Stimulated activated CD4-positive, alpha-beta T cell treated with anti-CD3 and anti-CD28 coated beads, TNF-alpha, amount 100 ng/mL, for 48 hours (primary cell): ENCODE data around the gene TRAF2.

Experiments
- DNase-seq, 3 donors: peaks; one replicate each; pipeline ENCODE4 v3.0.0-alpha.2; 2020; ENCODE audit warnings: low read depth in 3 of 3

TRAF2 gene

GRCh38 chr9:136937186-136938001, 51.1 kb downstream of the TRAF2 start:
- DNase-seq, result no peak

GRCh38 chr9:136939431-136939995, 53.2 kb downstream of the TRAF2 start:
- DNase-seq, result no peak

GRCh38 chr9:136939996-136940525, 53.7 kb downstream of the TRAF2 start:
- no peak for DNase-seq

GRCh38 chr9:136940526-136941230, 54.4 kb downstream of the TRAF2 start:
- DNase-seq, result no peak

- no peak for DNase-seq
These were observed 55.2 kb downstream of the TRAF2 start for GRCh38 chr9:136941231-136942111.

DNA sequence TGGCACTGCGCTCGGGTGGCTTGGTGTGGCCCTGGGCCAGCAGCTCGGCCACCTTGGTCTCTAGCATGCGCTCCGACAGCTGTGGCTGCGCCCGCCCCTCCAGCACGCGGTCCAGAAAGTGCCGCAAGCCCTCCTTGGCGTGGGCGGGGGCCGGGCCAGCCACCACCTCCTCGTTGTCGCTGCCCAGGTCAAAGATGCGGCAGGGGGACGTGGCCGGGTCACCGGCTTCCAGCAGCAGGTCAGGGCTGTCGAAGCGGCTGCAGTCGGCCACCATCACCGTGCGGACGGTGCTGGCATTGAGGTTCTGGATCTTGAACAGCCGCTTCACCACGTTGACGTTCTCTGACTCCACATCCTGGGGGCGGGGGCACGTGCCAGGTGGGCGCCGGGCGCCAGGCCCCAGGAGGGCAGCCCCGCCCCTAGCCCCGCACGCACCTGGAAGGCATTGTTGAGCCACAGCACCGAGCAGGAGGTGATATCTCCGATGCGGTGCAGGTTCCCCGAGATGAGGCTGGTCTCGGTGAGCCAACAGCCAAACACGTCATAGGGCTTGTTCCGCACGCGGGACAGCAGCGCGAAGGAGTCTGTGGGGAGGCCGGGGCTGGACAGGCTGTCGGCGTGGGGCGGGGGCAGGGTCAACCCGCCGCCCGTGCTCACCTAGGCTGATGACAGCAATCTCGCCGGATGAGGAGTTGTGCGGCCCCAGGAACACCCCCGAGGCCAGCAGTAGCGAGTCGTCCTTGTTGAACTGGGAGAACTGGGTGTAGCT, 56.0 kb downstream of the TRAF2 start:
- no peak for DNase-seq

GRCh38 chr9:136942881-136943230, 56.5 kb downstream of the TRAF2 start:
- DNase-seq, result no peak

DNA sequence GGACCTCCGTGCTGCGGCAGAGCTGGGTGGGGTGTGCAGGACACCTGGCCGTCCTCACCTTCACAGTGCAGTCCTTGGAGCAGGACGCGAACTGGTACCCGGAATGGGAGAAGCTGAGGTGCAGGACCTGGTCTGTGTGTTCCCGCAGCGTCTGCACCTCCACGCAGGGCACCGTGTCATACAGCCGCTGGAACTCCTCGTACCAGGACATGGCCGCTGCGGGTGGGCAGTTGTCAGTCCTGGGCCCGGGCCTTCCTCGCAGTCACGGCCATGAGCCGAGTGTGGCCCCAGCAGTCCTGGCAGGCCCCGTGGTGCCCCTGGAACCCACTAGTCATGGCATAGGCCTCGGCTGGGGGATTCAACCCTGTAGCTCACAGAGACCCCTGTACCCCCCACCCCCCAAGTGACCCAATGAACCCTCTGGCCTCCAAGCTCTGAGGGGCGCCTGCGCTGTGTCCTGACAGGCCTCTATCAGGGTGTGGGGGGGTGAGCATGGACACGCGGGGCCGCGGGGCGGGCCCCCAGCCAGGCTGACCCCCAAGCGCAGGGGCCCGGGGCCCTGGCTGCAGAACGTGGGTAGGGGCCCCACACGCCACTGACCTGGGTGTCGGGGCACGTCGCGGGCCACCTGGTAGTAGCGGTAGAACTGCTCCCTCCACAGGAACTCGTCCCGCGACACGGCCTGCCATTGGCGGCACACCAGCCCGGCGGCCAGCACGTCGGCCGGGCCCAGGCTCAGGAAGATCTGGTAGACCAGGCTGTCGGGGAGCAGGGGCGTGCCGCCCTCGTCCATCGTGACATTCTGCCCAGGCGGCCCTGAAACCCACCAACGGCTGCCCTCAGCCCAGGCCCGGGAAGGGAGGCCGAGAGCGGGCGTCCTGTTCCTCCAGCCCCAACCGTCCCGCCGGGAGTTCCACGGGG, 57.2 kb downstream of the TRAF2 start:
- DNase-seq, result peak in 1 of 3 donors; percentile 31

GRCh38 chr9:136944212-136944518, 57.8 kb downstream of the TRAF2 start:
- DNase-seq, result peak in 1 of 3 donors; percentile 21

DNA sequence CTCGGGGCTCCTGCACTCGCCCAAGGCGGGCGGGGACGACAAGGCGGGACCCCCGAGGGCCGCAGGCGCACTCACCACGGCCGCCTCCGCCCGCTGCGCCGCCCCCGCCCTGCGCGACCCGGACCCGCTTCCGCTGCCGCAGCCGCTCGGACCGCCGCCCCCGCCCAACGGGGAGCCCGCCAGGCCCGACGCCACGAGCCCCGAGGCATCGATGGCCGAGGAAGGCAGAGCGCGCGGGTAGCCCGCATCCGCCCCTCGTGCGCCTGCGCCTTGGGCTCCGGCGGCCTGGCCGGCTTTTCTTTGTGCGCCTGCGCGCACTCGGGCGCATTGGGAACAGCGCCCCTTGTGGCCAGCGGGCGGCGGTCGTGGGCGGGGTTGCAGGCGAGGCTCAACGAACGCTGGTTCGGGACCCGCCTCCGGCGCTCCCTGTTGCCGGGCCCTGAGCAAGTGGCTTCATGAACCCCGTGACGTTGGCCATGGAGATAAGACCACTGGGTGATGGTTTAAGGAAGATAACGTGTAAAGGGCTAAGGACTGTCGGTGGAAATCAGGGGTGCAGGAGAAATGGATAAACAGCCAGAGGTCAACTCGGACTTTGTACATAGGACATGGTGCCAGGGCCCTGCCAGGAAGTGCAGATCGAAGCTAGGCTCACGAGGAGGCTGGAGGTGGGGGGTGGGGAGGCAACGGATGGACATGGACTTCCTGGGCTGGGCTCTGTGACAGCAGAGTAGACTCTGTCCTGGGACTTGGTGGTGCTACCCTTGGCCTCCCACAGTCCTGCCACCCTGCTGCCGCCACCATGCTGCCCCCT, 58.4 kb downstream of the TRAF2 start, which contains the start of the genes C8G and FBXW5:
C8G (plus strand) TSS at position 725 of the 814 bp plus-strand sequence; CDS start at position 803, 78 bp downstream.
FBXW5 (minus strand) TSS at position 220 of the 814 bp plus-strand sequence. CDS start 655 bp downstream, outside the sequence.
- peak; percentile 89 to 92 (median 91) for DNase-seq

DNA sequence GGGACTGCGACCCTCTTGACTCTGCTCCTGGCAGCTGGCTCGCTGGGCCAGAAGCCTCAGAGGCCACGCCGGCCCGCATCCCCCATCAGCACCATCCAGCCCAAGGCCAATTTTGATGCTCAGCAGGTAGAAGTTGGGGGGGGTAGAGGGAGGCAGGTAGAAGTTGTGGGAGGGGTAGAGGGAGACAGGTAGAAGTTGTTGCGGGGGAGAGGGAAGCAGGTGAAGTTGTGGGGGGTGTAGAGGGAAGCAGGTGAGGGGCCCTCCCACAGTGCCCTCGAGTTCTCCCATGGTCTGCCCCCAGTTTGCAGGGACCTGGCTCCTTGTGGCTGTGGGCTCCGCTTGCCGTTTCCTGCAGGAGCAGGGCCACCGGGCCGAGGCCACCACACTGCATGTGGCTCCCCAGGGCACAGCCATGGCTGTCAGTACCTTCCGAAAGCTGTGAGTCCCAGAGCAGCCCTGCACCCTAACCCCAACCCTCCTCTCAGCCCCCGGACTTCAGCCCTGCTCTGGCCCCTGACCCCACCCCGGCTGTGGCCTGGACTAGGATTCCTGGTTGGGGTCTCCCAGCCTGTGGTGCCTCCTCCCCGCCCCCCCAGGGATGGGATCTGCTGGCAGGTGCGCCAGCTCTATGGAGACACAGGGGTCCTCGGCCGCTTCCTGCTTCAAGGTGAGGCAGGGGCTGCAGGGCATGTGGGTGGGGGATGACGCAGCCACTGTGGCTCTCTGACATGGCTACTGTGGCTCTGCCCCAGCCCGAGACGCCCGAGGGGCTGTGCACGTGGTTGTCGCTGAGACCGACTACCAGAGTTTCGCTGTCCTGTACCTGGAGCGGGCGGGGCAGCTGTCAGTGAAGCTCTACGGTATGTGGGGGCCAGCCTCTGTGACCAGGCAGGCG, 59.3 kb downstream of the TRAF2 start:
- DNase-seq, result no peak

DNA sequence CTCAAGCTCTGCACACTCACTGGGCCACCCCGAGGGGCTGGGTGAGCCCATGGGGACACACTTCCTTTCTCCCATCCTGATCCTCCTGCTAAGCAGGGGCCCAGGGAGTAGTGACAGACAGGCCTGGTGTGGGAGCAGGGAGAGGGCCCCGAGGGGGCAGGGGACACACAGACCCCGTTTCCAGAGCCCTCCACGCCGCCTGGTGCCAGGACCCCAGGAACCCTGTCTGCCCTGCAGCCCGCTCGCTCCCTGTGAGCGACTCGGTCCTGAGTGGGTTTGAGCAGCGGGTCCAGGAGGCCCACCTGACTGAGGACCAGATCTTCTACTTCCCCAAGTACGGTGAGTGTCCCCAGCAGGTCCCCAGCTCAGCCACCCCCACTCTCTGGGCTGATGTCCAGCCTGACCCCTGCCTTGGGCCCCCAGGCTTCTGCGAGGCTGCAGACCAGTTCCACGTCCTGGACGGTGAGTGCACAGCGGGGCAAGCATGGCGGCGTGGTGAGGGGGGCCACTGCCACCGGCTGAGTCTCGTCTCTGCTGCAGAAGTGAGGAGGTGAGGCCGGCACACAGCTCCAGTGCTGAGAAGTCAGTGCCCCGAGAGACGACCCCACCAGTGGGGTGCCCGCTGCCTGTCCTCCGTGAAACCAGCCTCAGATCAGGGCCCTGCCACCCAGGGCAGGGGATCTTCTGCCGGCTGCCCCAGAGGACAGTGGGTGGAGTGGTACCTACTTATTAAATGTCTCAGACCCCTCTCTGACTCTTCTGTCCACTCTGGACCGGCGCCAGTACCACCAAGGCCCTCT, 60.1 kb downstream of the TRAF2 start:
- DNase-seq, result no peak

DNA sequence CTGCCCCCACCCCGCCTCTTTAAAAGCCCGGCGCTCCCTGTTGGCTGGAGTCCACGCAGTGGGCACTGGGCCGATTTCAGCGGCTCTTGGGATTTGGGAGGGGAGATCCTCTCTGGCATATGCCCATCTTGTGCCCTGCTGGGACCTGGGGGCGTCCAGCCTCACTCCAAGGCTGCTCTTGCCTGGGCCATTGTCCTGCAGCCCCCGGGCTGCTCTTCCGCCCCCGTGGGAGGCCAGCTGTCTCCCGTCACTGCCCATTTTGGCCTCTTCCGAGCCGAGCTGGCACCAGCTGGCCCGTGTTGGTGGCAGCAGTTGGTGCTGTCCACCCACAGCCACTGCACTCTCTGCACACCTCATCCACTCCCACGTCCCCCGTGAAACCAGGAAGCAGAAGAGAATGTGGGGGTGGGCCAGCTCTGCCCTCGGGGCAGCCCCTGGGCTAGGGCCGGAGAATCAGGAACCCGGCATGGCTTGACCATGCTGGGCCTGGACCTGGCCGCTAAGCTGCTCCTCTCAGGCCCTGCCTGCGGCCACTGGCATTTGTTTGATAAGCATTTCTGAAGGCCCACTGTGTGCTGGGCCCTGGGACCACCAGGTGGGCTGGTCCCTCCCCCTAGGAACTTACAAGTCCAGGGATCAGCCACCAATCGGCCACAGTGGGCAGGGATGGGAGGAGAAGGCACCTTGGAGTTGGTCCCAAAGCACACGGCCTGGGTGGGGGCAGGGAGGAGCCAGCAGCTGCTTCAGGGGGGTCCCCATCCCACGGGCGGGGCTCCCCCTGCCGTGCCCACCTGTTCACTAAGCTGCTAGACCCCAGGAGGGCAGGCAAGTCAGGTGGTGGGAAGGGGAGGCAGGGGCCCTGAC, 60.9 kb downstream of the TRAF2 start:
- DNase-seq, result no peak

DNA sequence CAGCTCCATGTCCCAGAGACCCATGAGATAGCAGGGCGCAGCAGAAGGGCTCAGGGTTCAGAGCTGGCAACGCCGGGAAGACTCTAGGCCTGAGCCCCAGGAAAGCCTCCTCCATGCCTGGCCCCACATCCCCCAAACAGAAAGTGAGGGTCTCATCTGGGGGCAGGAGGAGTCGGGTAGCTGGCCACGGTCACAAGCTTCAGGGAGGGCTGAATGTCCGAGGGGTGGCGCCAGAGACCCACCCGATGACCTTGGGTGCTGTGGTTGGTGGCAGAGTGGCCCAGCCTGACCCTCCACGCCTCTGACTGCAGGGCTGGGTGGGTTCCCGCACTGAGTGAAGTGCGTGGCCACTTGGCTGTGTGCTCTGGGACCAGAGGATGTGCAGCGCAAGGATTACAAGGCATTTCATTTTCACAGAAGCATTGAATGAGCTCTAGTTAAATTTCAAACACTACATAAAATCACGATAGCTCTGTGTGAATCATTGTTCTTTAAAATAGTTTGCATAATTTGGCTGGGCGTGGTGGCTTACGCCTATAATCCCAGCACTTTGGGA, 61.7 kb downstream of the TRAF2 start:
- no peak for DNase-seq

GRCh38 chr9:136949239-136949816, 63.0 kb downstream of the TRAF2 start:
- DNase-seq, result no peak
